K562 (cell line): ENCODE data around the gene NAP1L4. TPM values are rescaled to one million over a fixed set of nuclear protein-coding genes. Genes with fewer than 3 reads are reported as not detected.

Experiments used
- COPS2 ChIP-seq: fragments of 450-650 bp; conservative IDR thresholded peaks from 2 replicates; pipeline ENCODE4 v1.6.1; 2016; ENCODE audit warnings: mild to moderate bottlenecking, moderate library complexity
- DPF2 ChIP-seq: fragments of 450-650 bp; IDR thresholded peaks from 2 replicates; pipeline ENCODE4 v1.6.1; 2016
- KAT8 ChIP-seq: fragments of 450-650 bp; IDR thresholded peaks from 2 replicates; pipeline ENCODE4 v1.6.1; 2016; ENCODE audit warnings: low read depth, mild to moderate bottlenecking
- MTA3 ChIP-seq: fragments of 450-650 bp; formaldehyde crosslinking; IDR thresholded peaks from 2 replicates; pipeline ENCODE4 v1.6.1; 2017; ENCODE audit warnings: mild to moderate bottlenecking, borderline replicate concordance
- NCOA6 ChIP-seq: fragments of 450-650 bp; IDR thresholded peaks from 2 replicates; pipeline ENCODE4 v1.6.1; 2017; ENCODE audit warnings: mild to moderate bottlenecking
- SMARCE1 ChIP-seq: fragments of 450-650 bp; IDR thresholded peaks from 2 replicates; pipeline ENCODE4 v1.7.1; 2016; ENCODE audit warnings: mild to moderate bottlenecking
- SRSF3 ChIP-seq: fragments of 200-400 bp; formaldehyde crosslinking; IDR thresholded peaks from 2 replicates; pipeline ENCODE4 v1.6.1; 2016; ENCODE audit warnings: mild to moderate bottlenecking, low read length, moderate library complexity; ENCODE audit not compliant: insufficient read depth
- SRSF7 ChIP-seq: fragments of 200-400 bp; formaldehyde crosslinking; optimal IDR thresholded peaks from 2 replicates; pipeline ENCODE3; 2017; ENCODE audit warnings: mild to moderate bottlenecking, low read depth, low read length
- TAL1 ChIP-seq: fragments of 450-650 bp; IDR thresholded peaks from 2 replicates; pipeline ENCODE4 v1.6.1; 2016; ENCODE audit warnings: mild to moderate bottlenecking
- ZEB2 ChIP-seq: fragments of 450-650 bp; IDR thresholded peaks from 2 replicates; pipeline ENCODE4 v1.6.1; 2016
- ZNF140 ChIP-seq: fragments of 250-450 bp; sonication (Bioruptor Pico); IDR thresholded peaks from 2 replicates; pipeline ENCODE4 v1.8.0; 2021; ENCODE audit warnings: moderate library complexity, mild to moderate bottlenecking, inconsistent platforms
- polyA plus RNA-seq, 8 experiments: library from polyadenylated mRNA; depleted of rRNA in 4 of 8; stranded (reverse) in 5 of 8; unstranded in 3 of 8; fragments of >200 nt; fragmentation: Nextera tagmentation in 2 of 8; fragmentation: Illumina TruSeq in 1 of 8; extraction: Ambion mirVana in 2 of 8; extraction: Trizol in 1 of 8; gene quantifications; 2 replicates each; pipeline versions ENCODE4 v1.2.1 to v1.2.3, GENCODE V29; 2011 to 2014; ENCODE audit warnings: inconsistent platforms in 1 of 8, missing spikeins in 1 of 8
- total RNA-seq, 7 experiments: library from RNA; depleted of rRNA in 6 of 7; stranded (reverse); fragments of >200 nt in 6 of 7; fragmentation: Illumina TruSeq in 2 of 7; extraction: Trizol in 2 of 7; gene quantifications; 2 replicates each; pipeline versions ENCODE4 v1.2.1 to v1.2.3, GENCODE V29; 2011 to 2021; ENCODE audit warnings: low replicate concordance in 1 of 7
- TF ChIP-seq, protein P1 (sequence below): fragments of 450-650 bp; IDR thresholded peaks from 2 replicates; pipeline ENCODE4 v1.6.1; 2014; ENCODE audit warnings: low read depth, mild to moderate bottlenecking, moderate library complexity, borderline replicate concordance
- TF ChIP-seq, protein P2 (sequence below): fragments of 250-450 bp; sonication (Bioruptor Pico); IDR thresholded peaks from 2 replicates; pipeline ENCODE4 v1.8.0; 2022; ENCODE audit warnings: moderate library complexity, mild to moderate bottlenecking, inconsistent platforms
- TF ChIP-seq, protein P3 (sequence below): fragments of 250-450 bp; sonication (Bioruptor Pico); IDR thresholded peaks from 2 replicates; pipeline ENCODE4 v1.9.0; 2021; ENCODE audit warnings: mild to moderate bottlenecking
- TF ChIP-seq, protein P4 (sequence below): fragments of 250-450 bp; sonication (Bioruptor Pico); IDR thresholded peaks from 2 replicates; pipeline ENCODE4 v1.5.0; 2021
- TF ChIP-seq, protein P5 (sequence below), 2 experiments: fragments of 200-800 bp in 1 of 2; sonication (Bioruptor generic) in 1 of 2; sonication (generic) in 1 of 2; formaldehyde crosslinking in 1 of 2; IDR thresholded peaks in 1 of 2; conservative IDR thresholded peaks in 1 of 2; 2 replicates each; pipeline versions ENCODE4 v1.5.0 to v1.6.1; 2016 to 2020; ENCODE audit warnings: missing compliant biosample characterization in 1 of 2, missing genetic modification characterization in 1 of 2, missing genetic modification reagents in 1 of 2

NAP1L4 gene
- total and polyA plus RNA-seq, 9 of the 15 experiments (the other 6 are each of a cell fraction or from before 2014, with no cell fraction given), result 34.1 to 237 (median 179) TPM

DNA sequence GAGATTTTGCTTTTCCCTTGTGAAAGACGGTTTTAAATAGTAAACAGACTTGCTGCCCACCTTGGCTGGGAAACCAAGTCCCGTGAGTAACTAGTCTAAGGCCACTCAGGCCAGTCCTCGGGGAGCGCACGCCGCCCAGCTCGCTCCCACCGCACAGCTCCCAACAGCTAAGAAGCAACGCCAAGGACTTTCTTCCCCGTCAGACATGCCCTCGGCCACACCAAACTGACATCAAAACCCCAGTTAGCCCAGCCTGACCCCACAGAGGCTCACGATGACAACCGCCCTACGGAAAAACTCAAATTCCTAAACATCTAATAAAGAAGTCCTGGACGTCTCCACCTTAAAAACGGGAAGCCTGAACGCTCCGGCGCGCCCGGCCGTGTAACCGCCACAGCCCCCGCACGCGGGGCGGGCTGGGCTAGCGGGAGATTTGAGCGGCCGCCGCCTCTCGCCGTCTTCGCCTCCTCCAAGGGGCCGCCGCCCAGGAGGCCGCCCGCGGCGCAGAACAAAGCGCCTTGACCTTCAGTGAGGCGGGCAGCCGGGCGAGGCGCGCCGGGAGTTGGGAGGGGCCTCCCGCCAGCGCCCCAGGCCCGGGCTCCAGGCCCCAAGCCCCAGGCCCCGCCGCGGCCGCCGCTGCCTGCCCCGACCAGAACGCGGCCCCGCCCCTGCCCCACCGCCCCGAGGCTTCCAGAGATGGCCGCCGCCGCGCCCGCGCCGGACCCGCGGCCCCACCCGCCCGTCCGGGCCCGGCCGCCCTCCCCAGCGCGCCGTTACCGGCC lies 486 bp downstream of the NAP1L4 start (continued):
- TF ChIP-seq, protein P1, sequence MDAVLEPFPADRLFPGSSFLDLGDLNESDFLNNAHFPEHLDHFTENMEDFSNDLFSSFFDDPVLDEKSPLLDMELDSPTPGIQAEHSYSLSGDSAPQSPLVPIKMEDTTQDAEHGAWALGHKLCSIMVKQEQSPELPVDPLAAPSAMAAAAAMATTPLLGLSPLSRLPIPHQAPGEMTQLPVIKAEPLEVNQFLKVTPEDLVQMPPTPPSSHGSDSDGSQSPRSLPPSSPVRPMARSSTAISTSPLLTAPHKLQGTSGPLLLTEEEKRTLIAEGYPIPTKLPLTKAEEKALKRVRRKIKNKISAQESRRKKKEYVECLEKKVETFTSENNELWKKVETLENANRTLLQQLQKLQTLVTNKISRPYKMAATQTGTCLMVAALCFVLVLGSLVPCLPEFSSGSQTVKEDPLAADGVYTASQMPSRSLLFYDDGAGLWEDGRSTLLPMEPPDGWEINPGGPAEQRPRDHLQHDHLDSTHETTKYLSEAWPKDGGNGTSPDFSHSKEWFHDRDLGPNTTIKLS, result 0 out of 2 replicates have a peak, but pooled peaks have one; percentile 1
- no peak for TF ChIP-seq ZEB2
- TF ChIP-seq, protein P2, sequence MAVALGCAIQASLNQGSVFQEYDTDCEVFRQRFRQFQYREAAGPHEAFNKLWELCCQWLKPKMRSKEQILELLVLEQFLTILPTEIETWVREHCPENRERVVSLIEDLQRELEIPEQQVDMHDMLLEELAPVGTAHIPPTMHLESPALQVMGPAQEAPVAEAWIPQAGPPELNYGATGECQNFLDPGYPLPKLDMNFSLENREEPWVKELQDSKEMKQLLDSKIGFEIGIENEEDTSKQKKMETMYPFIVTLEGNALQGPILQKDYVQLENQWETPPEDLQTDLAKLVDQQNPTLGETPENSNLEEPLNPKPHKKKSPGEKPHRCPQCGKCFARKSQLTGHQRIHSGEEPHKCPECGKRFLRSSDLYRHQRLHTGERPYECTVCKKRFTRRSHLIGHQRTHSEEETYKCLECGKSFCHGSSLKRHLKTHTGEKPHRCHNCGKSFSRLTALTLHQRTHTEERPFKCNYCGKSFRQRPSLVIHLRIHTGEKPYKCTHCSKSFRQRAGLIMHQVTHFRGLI, result no peak
- TF ChIP-seq ZNF140, result no peak
- TF ChIP-seq MTA3, result no peak; the same call in 1 of the 2 replicates
- TF ChIP-seq COPS2, result no peak
- TF ChIP-seq, protein P3, sequence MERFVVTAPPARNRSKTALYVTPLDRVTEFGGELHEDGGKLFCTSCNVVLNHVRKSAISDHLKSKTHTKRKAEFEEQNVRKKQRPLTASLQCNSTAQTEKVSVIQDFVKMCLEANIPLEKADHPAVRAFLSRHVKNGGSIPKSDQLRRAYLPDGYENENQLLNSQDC (CRISPR knock-in tag), result no peak
- 0 out of 2 replicates have a peak, but pooled peaks have one; percentile 62 for TF ChIP-seq SRSF3
- TF ChIP-seq, protein P4, sequence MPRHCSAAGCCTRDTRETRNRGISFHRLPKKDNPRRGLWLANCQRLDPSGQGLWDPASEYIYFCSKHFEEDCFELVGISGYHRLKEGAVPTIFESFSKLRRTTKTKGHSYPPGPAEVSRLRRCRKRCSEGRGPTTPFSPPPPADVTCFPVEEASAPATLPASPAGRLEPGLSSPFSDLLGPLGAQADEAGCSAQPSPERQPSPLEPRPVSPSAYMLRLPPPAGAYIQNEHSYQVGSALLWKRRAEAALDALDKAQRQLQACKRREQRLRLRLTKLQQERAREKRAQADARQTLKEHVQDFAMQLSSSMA (CRISPR knock-in tag), result no peak
- no peak for TF ChIP-seq KAT8
- TF ChIP-seq SMARCE1, result peak; percentile 53; the same call in 1 of the 2 replicates
- TF ChIP-seq DPF2, result no peak; the same call in 1 of the 2 replicates
- TF ChIP-seq TAL1, result no peak
- TF ChIP-seq, protein P5, sequence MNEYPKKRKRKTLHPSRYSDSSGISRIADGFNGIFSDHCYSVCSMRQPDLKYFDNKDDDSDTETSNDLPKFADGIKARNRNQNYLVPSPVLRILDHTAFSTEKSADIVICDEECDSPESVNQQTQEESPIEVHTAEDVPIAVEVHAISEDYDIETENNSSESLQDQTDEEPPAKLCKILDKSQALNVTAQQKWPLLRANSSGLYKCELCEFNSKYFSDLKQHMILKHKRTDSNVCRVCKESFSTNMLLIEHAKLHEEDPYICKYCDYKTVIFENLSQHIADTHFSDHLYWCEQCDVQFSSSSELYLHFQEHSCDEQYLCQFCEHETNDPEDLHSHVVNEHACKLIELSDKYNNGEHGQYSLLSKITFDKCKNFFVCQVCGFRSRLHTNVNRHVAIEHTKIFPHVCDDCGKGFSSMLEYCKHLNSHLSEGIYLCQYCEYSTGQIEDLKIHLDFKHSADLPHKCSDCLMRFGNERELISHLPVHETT (CRISPR knock-in tag; conservative IDR thresholded peaks at IDR 0.05 in 1 of 2, IDR thresholded peaks at IDR 0.05 in 1 of 2), result peak in 1 of 2 experiments; percentile 96; a peak in 1 of 4 replicates
- no peak for TF ChIP-seq SRSF7
- TF ChIP-seq NCOA6, result no peak
